Tongue (tissue), 2 donors: Measurements from ENCODE around the gene RBP2. TPM values are rescaled to one million over a fixed set of nuclear protein-coding genes. Genes with fewer than 3 reads are reported as not detected.

Source experiments
- DNase-seq: peaks from one replicate; pipeline ENCODE4 v3.0.0-alpha.2; 2015
- total RNA-seq: library from RNA; depleted of rRNA; stranded (reverse); fragments of >200 nt; gene quantifications from one replicate; pipeline ENCODE4 v1.2.3, GENCODE V29; 2014

RBP2 gene
- total RNA-seq, result not detected

DNA sequence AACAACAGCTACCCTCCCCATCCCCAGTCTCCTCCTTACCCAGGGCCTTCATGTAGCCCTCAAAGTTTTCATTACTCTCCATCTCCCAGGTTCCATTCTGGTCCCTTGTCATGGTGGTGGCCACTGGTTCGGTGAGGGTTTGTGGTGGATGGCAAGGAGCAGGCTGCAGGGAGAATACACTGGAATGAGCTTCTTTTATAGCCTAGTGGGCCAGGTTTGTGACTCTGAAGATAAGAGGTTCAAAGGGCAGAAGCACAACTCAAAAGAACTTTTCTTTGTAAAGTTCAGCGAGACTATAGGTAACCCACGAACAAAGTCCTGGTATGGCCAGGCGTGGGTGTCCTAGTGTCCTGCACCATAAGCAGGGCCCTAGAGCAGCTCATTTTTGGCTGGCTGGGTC lies at the start of gene RBP2:
RBP2 (minus strand) TSS at position 169 of the 400 bp plus-strand sequence; CDS start at position 112, 57 bp downstream.
- DNase-seq, result no peak

GRCh38 chr3:139524841-139525636 lies 48.7 kb upstream of the RBP2 start:
- DNase-seq, result no peak

- DNase-seq, result no peak
These were observed 47.4 kb upstream of the RBP2 start for GRCh38 chr3:139523718-139524117.

GRCh38 chr3:139523166-139523565 lies 46.9 kb upstream of the RBP2 start:
- DNase-seq, result no peak

DNA sequence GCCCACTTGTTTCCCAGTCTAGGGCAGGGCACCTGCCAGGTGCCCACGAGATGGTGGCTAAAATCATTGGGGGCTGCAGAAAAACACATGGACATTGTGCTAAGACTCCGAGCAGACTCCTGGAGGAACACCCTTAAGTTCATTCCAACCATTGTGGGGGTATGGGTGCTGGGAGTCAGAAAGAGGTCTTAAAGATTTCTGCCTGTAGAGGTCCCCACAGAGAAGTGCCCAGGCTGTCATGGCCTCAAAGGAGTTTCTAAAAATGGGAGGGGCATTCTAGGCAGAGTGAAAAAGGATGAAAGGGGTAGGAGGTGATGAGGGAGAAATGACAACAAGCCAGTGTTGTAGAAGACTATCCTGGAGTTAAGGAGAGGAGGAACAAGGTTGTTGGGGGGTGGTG lies 46.1 kb upstream of the RBP2 start:
- DNase-seq, result no peak

GRCh38 chr3:139521816-139522215 lies 45.5 kb upstream of the RBP2 start:
- DNase-seq, result no peak

DNA sequence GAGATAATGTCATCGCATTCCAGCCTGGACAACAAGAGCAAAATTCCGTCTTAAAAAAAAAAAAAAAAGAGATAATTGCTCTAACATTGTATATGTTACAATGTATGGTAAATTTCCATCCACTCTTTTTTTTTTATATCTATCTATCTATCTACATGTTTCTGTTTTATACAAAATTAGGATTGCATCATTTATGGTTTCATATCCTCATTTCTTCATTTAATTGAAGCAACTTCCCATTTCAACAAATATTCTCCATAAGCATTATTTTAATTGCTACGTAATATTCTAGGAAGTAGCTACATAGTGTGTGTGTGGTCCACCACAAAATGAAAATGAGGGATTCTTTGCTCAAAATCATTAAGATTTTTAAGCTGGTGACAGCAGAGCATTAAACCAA lies 44.8 kb upstream of the RBP2 start:
- no peak for DNase-seq

DNA sequence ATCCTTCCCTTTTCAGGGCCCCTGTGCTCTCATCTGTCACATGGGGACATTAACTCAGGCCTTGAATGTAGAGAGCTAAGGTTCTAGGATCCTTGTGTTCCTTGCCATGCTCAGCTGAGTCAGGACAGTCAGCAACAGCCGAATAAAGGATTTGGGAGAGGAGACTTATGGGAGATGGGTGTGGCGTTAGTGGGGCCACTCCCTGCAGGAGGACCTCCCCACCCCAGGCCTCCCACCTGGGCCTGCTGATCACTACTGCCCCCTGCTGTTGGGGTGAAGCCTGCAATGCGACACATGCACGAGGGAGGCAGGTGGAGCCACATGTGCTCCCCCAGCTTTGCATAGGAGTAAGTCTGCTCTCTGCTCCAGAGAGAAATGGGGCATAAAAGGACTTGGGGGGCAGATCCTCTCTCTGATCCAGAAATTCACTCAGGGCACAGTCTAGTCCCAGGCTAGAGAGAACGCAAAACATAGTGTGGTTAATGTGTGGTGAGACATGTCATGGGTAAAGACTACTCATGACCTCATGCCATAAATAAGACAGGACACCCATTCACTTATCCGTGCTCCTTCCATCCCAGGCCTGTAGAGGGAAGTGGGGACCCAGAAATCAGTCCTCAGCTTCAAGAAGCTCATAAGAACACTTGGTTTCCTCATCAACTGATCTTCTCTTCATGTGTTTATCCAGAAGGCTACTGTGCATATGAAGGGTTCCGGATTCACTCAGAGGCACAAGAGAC lies 43.9 kb upstream of the RBP2 start:
- peak; percentile 15 for DNase-seq

- no peak for DNase-seq
These were observed 42.9 kb upstream of the RBP2 start for GRCh38 chr3:139518926-139519842.

DNA sequence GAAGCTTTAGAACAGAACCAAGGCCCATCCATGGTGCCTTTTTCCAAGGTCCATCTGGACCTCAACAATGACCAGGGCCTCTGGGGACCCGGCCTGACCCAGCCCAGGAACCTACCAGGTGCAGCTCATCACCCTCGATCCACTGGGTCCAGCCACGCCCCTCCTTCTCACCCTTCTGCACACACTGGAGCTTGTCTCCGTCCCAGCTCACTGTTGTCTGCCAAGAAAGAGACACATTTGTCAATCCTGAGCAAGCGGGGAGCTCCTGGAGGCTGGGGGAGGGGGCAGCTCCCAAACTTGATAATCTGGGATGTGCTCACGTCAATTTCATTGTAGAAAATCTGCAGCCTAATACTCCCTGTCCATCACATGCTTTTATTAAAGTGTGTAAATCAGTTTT lies 42.0 kb upstream of the RBP2 start:
- DNase-seq, result no peak

DNA sequence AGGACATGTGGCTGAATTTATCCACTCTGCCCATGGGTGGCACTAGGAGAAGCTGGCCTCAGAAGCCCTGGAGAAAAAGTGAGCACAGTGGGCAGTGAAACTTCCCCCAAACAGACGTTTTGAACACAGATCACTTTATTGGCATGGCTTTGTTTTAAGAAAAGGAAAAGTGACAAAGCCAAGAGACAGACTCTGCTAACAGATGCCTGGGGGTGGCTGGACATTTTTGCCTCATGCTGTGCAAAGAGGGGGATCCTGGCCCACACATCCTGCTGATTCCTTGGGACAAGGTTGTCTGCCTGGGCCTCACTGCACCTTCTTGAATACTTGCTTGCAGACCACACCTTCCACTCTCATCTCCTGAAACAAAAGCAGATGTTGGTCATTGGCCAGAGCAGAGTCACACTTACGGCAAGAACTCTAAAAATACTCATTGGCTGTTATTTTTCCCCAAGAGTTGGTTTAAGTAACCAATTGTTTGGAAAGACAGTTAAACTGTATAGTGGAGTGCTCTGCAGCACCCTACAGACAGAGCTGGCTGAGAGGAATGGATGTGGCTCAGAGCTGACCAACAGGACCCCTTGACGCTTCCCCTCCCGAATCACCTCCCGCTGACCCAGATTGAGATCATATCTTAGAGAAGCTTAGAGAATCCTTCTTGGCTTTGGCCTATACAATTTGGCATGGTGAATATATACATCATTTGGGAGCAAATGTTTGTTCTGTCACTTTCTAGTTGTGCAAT lies 41.2 kb upstream of the RBP2 start:
- peak; percentile 43 for DNase-seq

DNA sequence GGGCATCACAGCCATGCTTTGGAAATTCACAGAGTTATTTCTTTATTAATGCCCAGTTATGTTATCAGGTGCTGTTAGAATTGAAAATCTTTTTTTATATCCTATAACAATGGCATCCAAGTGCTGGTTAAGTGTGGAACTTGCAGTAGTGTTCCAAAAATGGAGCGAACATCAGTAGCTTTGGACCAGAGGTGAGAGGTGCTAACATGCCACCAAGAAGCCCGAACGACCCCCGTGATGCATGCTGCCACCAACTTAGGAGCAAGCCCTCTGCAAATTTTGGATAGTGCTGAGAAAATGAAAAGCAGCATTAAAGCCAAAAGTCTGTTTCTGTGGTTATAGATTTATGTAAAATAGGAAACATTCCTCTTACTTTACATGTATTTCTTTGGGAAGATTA lies 38.4 kb upstream of the RBP2 start:
- DNase-seq, result no peak

DNA sequence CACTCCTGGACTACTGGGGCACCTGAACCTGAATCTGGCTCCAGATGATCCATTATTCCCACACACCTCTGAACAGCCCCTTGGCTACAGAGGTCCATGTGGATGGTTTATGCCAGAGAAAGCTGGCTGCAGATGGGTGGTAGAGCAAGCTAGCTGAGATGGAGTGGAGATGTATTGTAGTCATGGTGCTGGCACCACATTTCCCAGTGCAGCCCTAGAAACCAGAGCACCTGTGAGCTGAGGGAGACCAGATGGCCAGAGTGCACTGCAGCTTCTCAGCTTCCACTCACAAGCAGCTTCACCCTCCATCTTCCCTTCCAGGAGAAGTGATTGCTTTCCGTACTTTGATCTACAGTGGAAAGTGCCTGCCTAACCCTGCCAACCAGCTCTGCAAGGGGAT lies 33.3 kb upstream of the RBP2 start:
- no peak for DNase-seq

DNA sequence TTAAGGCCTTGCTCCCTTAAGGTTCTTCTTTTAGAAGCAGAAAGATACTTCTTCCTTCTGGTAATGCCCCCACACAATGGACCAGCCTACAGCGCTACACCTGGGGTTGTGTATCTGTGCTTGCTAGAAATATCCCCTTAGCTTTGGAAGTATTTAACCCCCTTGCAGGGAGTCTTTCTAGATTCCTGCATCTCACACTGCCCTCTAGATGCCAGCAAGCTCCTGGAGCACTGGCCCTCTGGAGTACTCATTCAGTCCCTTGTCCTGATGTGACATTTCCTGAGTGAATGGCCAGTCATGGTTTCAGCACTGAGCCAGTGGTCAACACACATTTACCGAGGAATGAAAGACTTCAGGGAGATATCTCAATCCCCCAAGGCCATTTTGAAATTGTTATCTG lies 30.4 kb upstream of the RBP2 start:
- no peak for DNase-seq

- DNase-seq, result no peak
These were observed 29.6 kb upstream of the RBP2 start for GRCh38 chr3:139505829-139506386.

DNA sequence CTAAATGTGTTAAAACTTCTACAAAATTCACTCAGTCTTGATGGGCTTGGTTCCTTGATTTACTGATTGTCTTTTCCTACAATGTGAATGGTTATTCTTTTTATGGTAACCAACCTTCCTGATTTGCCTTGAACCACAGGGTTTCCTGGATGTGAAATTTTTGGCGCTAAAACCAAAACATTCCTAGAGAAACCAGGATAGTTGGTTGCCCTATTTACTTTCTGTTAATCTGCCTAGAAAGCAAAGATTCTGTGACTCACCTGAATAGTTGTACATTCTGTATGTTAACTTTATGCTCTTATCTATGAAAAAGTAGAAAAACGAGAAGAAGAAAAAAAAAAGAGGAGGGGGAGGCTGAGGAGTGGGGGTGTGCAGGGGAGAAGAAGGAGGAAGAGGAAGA lies 23.2 kb upstream of the RBP2 start:
- no peak for DNase-seq

DNA sequence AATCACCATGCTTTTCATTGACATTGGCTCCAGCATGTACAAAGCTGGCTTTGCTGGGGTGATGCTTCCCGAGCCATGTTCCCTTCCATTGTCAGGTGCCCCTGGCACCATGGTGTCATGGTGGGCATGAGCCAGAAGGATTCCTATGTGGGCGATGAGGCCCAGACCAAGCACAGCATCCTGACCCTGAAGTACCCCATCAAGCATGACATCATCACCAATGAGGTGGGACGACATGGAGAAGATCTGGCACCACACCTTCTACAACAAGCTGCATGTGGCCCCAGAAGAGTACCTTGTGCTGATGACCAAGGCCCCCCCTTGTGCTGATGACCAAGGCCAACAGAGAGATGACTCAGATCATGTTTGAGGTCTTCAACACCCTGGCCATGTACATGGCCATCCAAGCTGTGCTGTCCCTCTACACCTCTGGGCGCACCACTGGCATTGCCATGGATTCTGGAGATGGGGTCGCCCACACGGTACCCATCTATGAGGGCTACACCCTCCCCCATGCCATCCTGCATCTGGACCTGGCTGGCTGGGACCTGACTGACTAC lies 17.6 kb upstream of the RBP2 start:
- no peak for DNase-seq

- DNase-seq, result no peak
These were observed 15.7 kb upstream of the RBP2 start for GRCh38 chr3:139491966-139492365.

DNA sequence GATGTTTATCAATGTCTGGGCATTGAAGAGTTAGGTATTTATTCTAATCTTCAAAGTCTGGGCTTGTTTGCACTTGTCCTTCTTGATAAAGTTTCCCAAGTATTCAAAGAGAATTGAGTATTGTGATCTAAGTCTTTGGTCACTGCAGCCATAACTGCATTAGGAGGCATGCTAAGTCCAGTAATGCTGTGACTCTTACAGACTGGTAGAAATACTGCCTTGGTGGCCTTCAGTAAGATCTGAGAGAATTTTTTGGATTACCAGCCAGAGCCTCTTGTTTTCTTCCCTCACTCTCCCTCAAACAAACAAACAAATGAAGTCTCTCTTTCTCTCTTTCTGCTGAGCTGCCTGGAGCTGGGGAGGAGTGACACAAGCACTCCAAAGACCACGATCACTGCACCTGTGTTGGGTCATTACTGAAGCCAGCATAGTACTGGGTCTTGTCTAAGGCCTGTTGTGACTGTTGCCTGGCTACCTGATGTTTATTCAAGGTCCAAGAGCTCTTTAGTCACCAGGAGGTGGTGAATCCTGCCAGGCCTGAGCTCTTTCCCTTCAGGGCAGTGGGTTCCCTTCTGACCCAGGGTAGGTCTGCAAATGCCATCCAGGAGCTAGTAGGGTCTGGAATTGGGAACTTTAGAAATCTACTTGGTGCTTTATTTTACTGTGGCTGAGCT lies 14.8 kb upstream of the RBP2 start:
- no peak for DNase-seq

DNA sequence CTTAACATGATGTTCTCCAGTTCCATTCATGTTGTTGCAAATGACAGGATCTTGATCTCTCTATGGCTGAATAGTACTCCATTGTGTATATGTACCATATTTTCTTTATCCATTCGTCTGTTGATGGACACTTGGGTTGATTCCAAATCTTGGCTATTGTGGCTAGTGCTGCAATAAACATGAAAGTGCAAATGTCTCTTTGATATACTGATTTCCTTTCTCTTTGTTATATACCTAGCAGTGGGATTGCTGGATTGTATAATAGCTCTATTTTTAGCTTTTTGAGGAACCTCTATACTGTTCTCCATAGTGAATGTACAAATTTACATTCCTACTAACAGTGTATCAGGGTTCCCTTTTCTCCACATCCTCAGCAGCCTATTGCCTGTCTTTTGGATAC lies 5.9 kb upstream of the RBP2 start:
- no peak for DNase-seq

GRCh38 chr3:139481116-139481515 lies 4.8 kb upstream of the RBP2 start:
- DNase-seq, result no peak
